Activated CD4-positive, CD25-positive, alpha-beta regulatory T cell (primary cell): ENCODE measurements around the gene PSAT1.

Experiments used
- DNase-seq, 4 experiments: peaks; one replicate each; lab custom pipeline; 2025; lab: John Stamatoyannopoulos, UW

PSAT1 gene

DNA sequence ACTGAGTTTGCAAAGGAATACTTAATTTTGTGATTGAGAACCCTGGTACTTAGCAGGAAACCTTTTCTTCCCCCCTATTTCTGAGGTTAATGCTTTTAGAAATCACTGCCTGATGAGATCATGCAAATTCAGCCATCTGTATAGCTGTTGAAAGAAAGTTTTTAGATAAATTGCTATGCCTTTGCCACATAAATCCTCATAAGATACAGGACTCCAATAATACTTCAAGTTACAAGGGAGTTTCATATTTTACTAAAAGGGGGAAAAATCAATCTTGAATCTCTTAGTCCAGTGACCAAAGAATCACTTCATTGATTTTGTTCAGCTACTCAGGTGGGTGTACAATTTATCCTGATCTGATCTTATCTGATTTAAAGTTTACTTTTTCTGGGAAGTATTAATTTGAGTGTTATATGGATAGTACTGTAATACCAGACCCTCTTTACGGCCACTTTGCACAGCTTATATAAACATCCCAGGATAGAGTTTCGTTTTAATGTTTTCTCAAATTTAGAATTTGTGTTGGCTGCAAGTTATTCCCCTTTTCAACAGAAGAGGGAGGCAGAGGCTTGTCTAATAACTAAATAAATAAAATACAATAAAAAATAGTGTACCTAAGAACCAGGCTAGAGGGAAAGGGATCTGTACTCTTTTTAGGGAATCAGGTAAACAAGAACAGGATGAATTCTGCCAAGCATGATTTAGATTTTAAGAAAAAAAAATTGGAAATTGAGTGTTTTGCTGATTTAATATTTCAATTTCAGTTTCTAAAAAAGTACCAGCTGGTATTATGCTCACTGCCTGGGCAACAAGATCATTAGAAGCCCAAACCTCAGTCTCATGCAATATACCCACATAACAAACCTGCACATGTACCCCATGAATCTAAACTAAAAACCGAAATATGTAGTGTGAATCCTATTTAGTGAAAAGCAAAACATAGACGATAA lies 69.1 kb downstream of the PSAT1 start:
- no peak for DNase-seq

DNA sequence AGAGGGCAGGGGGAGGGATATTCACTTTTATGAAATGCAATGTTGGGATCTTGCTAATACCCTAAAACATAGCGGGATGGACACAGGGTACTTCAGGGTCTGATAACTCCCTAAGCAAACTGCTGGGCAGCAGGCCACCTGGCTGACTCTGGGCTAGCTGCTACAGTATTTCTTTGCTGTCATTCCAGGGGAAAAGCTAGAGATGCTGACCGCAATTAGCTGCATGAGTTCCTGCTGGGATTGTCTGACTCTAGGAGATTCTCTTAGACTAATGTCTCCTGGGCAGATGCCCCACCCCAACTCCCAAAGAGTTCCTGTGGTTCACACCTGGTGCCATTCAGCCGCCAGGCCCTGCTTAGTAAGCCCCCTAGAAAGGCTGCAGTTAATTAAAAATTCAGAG lies 69.9 kb downstream of the PSAT1 start:
- DNase-seq, result no peak

DNA sequence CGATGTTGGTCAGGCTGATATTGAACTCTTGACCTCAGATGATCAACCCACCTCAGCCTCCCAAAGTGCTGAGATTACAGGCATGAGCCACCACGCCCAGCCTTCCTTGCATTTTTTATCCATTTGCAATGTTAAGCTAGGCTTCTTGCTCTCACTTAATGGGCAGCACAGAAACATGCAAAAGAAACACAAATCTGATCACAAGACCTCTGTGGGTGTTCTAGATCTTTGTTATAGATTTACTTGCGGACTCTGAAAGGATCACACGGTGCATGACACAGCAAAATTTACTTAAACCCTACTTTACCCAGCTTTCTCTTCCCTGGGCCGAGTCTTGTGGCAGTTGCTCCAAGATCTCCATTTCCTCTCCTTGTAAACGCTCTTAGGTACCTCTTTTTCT lies 71.3 kb downstream of the PSAT1 start:
- DNase-seq, result no peak

DNA sequence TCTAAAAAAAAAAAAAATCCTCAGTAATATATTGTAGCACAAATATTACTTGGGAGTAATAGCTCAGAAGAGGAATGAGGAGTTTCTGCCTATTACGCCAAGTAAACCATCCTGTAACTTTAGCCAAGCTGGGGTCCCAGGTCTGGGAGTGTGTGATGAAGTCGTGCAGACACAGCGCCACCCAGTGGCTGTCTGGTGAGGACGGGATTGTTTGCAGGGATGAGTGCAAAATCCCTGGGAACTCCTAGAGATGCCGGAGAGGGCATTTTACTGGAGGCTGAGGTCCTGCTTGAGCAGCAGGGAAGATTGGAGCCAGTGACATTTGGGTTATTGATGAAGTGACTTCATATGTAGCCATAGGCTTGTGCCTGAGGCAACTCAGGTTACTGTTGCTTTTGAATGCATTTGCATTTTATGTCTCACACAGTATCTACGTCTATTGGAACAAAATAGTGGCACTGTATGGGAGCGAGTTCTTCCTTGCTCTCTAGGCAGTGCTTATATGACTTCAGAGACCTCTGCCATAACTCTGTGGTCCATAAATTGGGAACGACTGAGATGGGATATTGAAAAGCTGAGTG lies 72.8 kb downstream of the PSAT1 start:
- DNase-seq, result peak in 3 of 4 experiments; percentile 10 to 35 (median 15)

DNA sequence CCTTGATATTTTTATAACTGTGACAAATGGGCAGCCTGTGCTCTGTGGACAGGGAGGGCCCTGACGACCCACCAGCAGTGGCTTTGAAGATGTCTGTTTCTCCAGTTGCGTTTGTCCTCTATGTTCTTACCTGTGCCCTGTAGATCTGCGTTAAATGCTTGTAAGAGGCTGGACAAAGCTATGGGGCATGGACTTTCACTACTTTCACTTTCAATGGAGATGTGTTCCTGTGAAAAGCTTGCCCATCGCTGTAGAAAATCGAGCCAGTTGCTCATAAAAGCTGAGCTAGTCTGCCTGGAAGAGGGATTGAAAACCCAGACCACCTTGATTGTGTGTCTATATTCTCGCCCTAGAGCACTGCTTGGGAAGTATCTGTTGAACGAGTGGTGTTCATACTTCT lies 74.1 kb downstream of the PSAT1 start:
- no peak for DNase-seq

DNA sequence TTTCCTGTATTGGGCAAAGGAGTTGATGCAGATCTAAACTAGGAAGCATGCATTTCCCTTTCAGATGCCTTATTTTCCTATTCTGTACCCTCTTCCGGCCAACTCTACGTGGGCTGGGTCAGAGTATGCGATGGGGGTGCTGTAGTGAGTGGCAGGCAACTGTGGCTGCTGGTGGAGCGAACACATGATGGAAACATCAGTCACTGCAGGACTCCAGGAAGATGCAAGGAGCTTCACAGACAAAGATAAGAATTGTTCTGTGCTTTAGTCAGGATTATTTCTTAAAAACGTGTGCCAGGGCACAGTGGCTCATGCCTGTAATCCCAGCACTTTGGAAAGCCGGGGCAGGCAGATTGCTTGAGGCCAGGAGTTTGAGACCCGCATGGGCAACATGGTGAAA lies 75.1 kb downstream of the PSAT1 start:
- no peak for DNase-seq
